ENCODE data around the gene TM9SF4. TPM values are rescaled to one million over a fixed set of nuclear protein-coding genes. Genes with fewer than 3 reads are reported as not detected.
"Not testable (repeated sequence)": the region's sequence is repeated elsewhere in the genome, so short reads cannot be mapped to it uniquely, and the experiment has no call there.

TM9SF4 gene
- total RNA-seq, 2 experiments from 2014 or later: 22.4 to 24.5 TPM

GRCh38 chr20:32119734-32120133 is 10.2 kb downstream of the TM9SF4 start:
- POLR2A ChIA-PET: no interaction called here

GRCh38 chr20:32121908-32122307 is 12.4 kb downstream of the TM9SF4 start:
- H3K4me1 Mint-ChIP-seq (ENCODE audit: low read depth): peaks cover 24% of the 10 kb centered on the region
- H3K4me3 Mint-ChIP-seq; H3K4me3 ChIP-seq (ENCODE audit: low read length); H3K27ac ChIP-seq (ENCODE audit: low read depth in 1 of 2, low read length in 2 of 2); H3K27me3 ChIP-seq (ENCODE audit: control insufficient read depth in 1 of 2, insufficient read depth in 2 of 2, low read length in 2 of 2); DNase-seq; H3K9me3 Mint-ChIP-seq; H3K27ac Mint-ChIP-seq; POLR2A ChIA-PET; H3K9me3 ChIP-seq (ENCODE audit: control insufficient read depth in 1 of 2, insufficient read depth in 1 of 2, low read length in 2 of 2); CTCF ChIA-PET; intact Hi-C loops (cut with DNase I, micrococcal nuclease); H3K4me1 ChIP-seq (ENCODE audit: insufficient read depth, low read length); H3K27me3 Mint-ChIP-seq; ATAC-seq (ENCODE audit: poor library complexity): not testable (repeated sequence)
- peaks cover 12% of the 10 kb centered on the region for H3K36me3 ChIP-seq (ENCODE audit: insufficient read depth, low read length)
- H3K36me3 Mint-ChIP-seq (ENCODE audit: low read depth): peaks cover 10% of the 10 kb centered on the region

More at GRCh38 chr20:32119734-32120133, 10.2 kb downstream of the TM9SF4 start:
- H3K4me3 Mint-ChIP-seq: no peak overlapping the region
- no peak for DNase-seq
- H3K27me3 Mint-ChIP-seq: no peaks in the 10 kb centered on the region
- H3K27ac Mint-ChIP-seq: no peak overlapping the region
- intact Hi-C loops (cut with DNase I, micrococcal nuclease): loop anchor here in 1 of 2 experiments (10.0 kb wide), 1 partner anchor 1695 kb away; the partner anchor contains the start of gene CHMP4B
- TF ChIP-seq CTCF (IDR thresholded peaks at IDR 0.05): no peak
- no peak for ATAC-seq (ENCODE audit: poor library complexity)
- Histone ChIP-seq H3K27me3 (ENCODE audit: control insufficient read depth in 1 of 2, insufficient read depth in 2 of 2, low read length in 2 of 2) (no peaks in the 10 kb centered on the region), H3K4me3 (ENCODE audit: low read length) (no peak overlapping the region), H3K4me1 (ENCODE audit: insufficient read depth, low read length) (peaks cover 10% of the 10 kb centered on the region), H3K27ac (ENCODE audit: low read depth in 1 of 2, low read length in 2 of 2) (no peak overlapping the region), H3K36me3 (ENCODE audit: insufficient read depth, low read length) (peaks cover 11% of the 10 kb centered on the region), H3K9me3 (ENCODE audit: control insufficient read depth in 1 of 2, insufficient read depth in 1 of 2, low read length in 2 of 2) (no peaks in the 10 kb centered on the region)
- CTCF ChIA-PET: no interaction called here
- peaks cover 18% of the 10 kb centered on the region for H3K36me3 Mint-ChIP-seq (ENCODE audit: low read depth)
- no peaks in the 10 kb centered on the region for H3K9me3 Mint-ChIP-seq
- H3K4me1 Mint-ChIP-seq (ENCODE audit: low read depth): peaks cover 33% of the 10 kb centered on the region

- peaks cover 18% of the 10 kb centered on the region for H3K4me1 Mint-ChIP-seq (ENCODE audit: low read depth)
- Histone ChIP-seq H3K27me3 (ENCODE audit: control insufficient read depth in 1 of 2, insufficient read depth in 2 of 2, low read length in 2 of 2) (no peaks in the 10 kb centered on the region), H3K27ac (ENCODE audit: low read depth in 1 of 2, low read length in 2 of 2) (no peak overlapping the region), H3K4me1 (ENCODE audit: insufficient read depth, low read length) (no peaks in the 10 kb centered on the region), H3K36me3 (ENCODE audit: insufficient read depth, low read length) (peaks cover 12% of the 10 kb centered on the region), H3K4me3 (ENCODE audit: low read length) (no peak overlapping the region), H3K9me3 (ENCODE audit: control insufficient read depth in 1 of 2, insufficient read depth in 1 of 2, low read length in 2 of 2) (no peaks in the 10 kb centered on the region)
- H3K36me3 Mint-ChIP-seq (ENCODE audit: low read depth): peaks cover 16% of the 10 kb centered on the region
- ChIA-PET CTCF (no interaction called here), POLR2A (no interaction called here)
- intact Hi-C loops (cut with DNase I, micrococcal nuclease): no loop called here
- H3K27ac Mint-ChIP-seq: no peak overlapping the region
- ATAC-seq (ENCODE audit: poor library complexity): no peak
- no peak for TF ChIP-seq CTCF (IDR thresholded peaks at IDR 0.05)
- H3K27me3 Mint-ChIP-seq: no peaks in the 10 kb centered on the region
- no peaks in the 10 kb centered on the region for H3K9me3 Mint-ChIP-seq
- no peak for DNase-seq
- no peak overlapping the region for H3K4me3 Mint-ChIP-seq
These were observed 13.6 kb downstream of the TM9SF4 start for GRCh38 chr20:32123088-32123487.

GRCh38 chr20:32124916-32125454 is 15.5 kb downstream of the TM9SF4 start:
- ChIA-PET CTCF (interaction anchor here (0.8 kb wide), 1 partner anchor 34 kb away, joined by 3 read pairs; no protein-coding TSS in a partner anchor), POLR2A (no interaction called here)
- H3K27me3 Mint-ChIP-seq: no peaks in the 10 kb centered on the region
- Histone ChIP-seq H3K4me1 (ENCODE audit: insufficient read depth, low read length) (no peaks in the 10 kb centered on the region), H3K27me3 (ENCODE audit: control insufficient read depth in 1 of 2, insufficient read depth in 2 of 2, low read length in 2 of 2) (no peaks in the 10 kb centered on the region), H3K4me3 (ENCODE audit: low read length) (no peak overlapping the region), H3K36me3 (ENCODE audit: insufficient read depth, low read length) (peaks cover 12% of the 10 kb centered on the region), H3K27ac (ENCODE audit: low read depth in 1 of 2, low read length in 2 of 2) (no peak overlapping the region), H3K9me3 (ENCODE audit: control insufficient read depth in 1 of 2, insufficient read depth in 1 of 2, low read length in 2 of 2) (no peaks in the 10 kb centered on the region)
- no peak overlapping the region for H3K4me3 Mint-ChIP-seq
- ATAC-seq (ENCODE audit: poor library complexity): no peak
- intact Hi-C loops (cut with DNase I, micrococcal nuclease): no loop called here
- H3K9me3 Mint-ChIP-seq: no peaks in the 10 kb centered on the region
- TF ChIP-seq CTCF (IDR thresholded peaks at IDR 0.05): no peak
- H3K27ac Mint-ChIP-seq: no peak overlapping the region
- no peak for DNase-seq
- peaks cover 17% of the 10 kb centered on the region for H3K36me3 Mint-ChIP-seq (ENCODE audit: low read depth)
- peaks cover 18% of the 10 kb centered on the region for H3K4me1 Mint-ChIP-seq (ENCODE audit: low read depth)

Measured in CD4-positive, alpha-beta T cell (primary cell).